Loucy (cell line): ENCODE results near the gene RBM28.

Experiments
- H2AFZ ChIP-seq: fragments of 200-600 bp; sonication (generic); 2 replicates; pipeline ENCODE4 v1.6.0; 2016; ENCODE audit warnings: antibody characterized with exemption, mild to moderate bottlenecking, low read length, moderate library complexity
- H3F3A ChIP-seq: fragments of 200-600 bp; 2 replicates; pipeline ENCODE4 v1.6.0; 2016; ENCODE audit warnings: antibody characterized with exemption, low read depth, mild to moderate bottlenecking
- H3K27me3 ChIP-seq: fragments of 200-600 bp; sonication (generic); 2 replicates; pipeline ENCODE4 v1.6.1; 2014; ENCODE audit warnings: low read length, mild to moderate bottlenecking; ENCODE audit not compliant: insufficient read depth, poor library complexity, severe bottlenecking
- H3K36me3 ChIP-seq: fragments of 200-600 bp; sonication (generic); 2 replicates; pipeline ENCODE4 v1.6.1; 2016; ENCODE audit warnings: low read length; ENCODE audit not compliant: insufficient read depth
- H3K4me1 ChIP-seq: fragments of 200-600 bp; sonication (generic); 2 replicates; pipeline ENCODE4 v1.5.1; 2014; ENCODE audit warnings: low read length, mild to moderate bottlenecking; ENCODE audit not compliant: insufficient read depth, poor library complexity, severe bottlenecking
- H3K4me2 ChIP-seq: fragments of 200-600 bp; sonication (generic); 2 replicates; pipeline ENCODE4 v1.6.0; 2014; ENCODE audit warnings: antibody characterized with exemption, low read length, low read depth, mild to moderate bottlenecking; ENCODE audit not compliant: poor library complexity, severe bottlenecking
- H3K4me3 ChIP-seq: fragments of 200-600 bp; sonication (generic); 2 replicates; pipeline ENCODE4 v1.5.1; 2014; ENCODE audit warnings: low read length, mild to moderate bottlenecking, mixed read lengths; ENCODE audit not compliant: poor library complexity, severe bottlenecking
- H3K79me2 ChIP-seq: fragments of 200-600 bp; sonication (generic); 2 replicates; pipeline ENCODE4 v1.6.1; 2014; ENCODE audit warnings: low read length; ENCODE audit not compliant: insufficient read depth
- H3K9ac ChIP-seq: fragments of 200-600 bp; sonication (generic); 2 replicates; pipeline ENCODE4 v1.6.0; 2014; ENCODE audit warnings: mild to moderate bottlenecking, low read depth, low read length, moderate library complexity; ENCODE audit not compliant: poor library complexity, severe bottlenecking
- H3K9me2 ChIP-seq: fragments of 200-600 bp; sonication (generic); replicated peaks from 2 replicates; pipeline ENCODE4 v1.6.1; 2016; ENCODE audit warnings: low read depth, low read length, mixed read lengths
- H3K9me3 ChIP-seq: fragments of 200-600 bp; sonication (generic); 2 replicates; pipeline ENCODE4 v1.6.1; 2014; ENCODE audit warnings: mild to moderate bottlenecking, antibody characterized with exemption, low read length, low read depth; ENCODE audit not compliant: insufficient read depth
- H4K20me1 ChIP-seq: fragments of 200-600 bp; sonication (generic); 2 replicates; pipeline ENCODE4 v1.6.0; 2014; ENCODE audit warnings: antibody characterized with exemption, low read length, mild to moderate bottlenecking; ENCODE audit not compliant: insufficient read depth, poor library complexity, severe bottlenecking
- CTCF ChIP-seq: fragments of 200-600 bp; sonication (generic); conservative IDR thresholded peaks from 2 replicates; pipeline ENCODE4 v1.5.1; 2014; ENCODE audit warnings: mild to moderate bottlenecking, antibody characterized with exemption, low read length
- EZH2phosphoT487 ChIP-seq: fragments of 200-600 bp; IDR thresholded peaks from 2 replicates; pipeline ENCODE4 v1.6.1; 2018; ENCODE audit warnings: antibody characterized with exemption, mild to moderate bottlenecking, moderate library complexity, borderline replicate concordance

RBM28 gene

GRCh38 chr7:128384726-128385125, 41.0 kb upstream of the RBM28 start:
- Histone ChIP-seq H4K20me1 (no peaks in the 10 kb centered on the region), H3K4me2 (no peak overlapping the region), H3K4me1 (peaks cover 38% of the 10 kb centered on the region), H3K9ac (no peak overlapping the region), H3F3A (no peaks in the 10 kb centered on the region), H3K79me2 (no peaks in the 10 kb centered on the region), H3K9me3 (no peaks in the 10 kb centered on the region), H2AFZ (no peak overlapping the region), H3K36me3 (no peaks in the 10 kb centered on the region), H3K9me2 (no peaks in the 10 kb centered on the region), H3K27me3 (no peaks in the 10 kb centered on the region), H3K4me3 (no peak overlapping the region)
- TF ChIP-seq CTCF (no peak), EZH2phosphoT487 (no peak)

GRCh38 chr7:128383776-128384175, 40.1 kb upstream of the RBM28 start:
- no peaks in the 10 kb centered on the region for H3K36me3 ChIP-seq
- H3K9me3 ChIP-seq, result no peaks in the 10 kb centered on the region
- TF ChIP-seq CTCF, result no peak
- no peaks in the 10 kb centered on the region for H3K27me3 ChIP-seq
- H3F3A ChIP-seq, result no peaks in the 10 kb centered on the region
- H4K20me1 ChIP-seq, result no peaks in the 10 kb centered on the region
- H3K9ac ChIP-seq, result no peak overlapping the region
- H3K4me3 ChIP-seq, result no peak overlapping the region
- H3K4me1 ChIP-seq, result peaks cover 28% of the 10 kb centered on the region
- H3K9me2 ChIP-seq, result no peaks in the 10 kb centered on the region
- no peak overlapping the region for H2AFZ ChIP-seq
- H3K4me2 ChIP-seq, result no peak overlapping the region
- H3K79me2 ChIP-seq, result no peaks in the 10 kb centered on the region

- H4K20me1 ChIP-seq, result no peaks in the 10 kb centered on the region
- H3K4me2 ChIP-seq, result no peak overlapping the region
- no peak overlapping the region for H2AFZ ChIP-seq
- no peaks in the 10 kb centered on the region for H3F3A ChIP-seq
- TF ChIP-seq CTCF (peak; percentile 93), EZH2phosphoT487 (no peak)
- no peaks in the 10 kb centered on the region for H3K79me2 ChIP-seq
- H3K4me3 ChIP-seq, result no peak overlapping the region
- H3K4me1 ChIP-seq, result peaks cover 27% of the 10 kb centered on the region
- no peaks in the 10 kb centered on the region for H3K36me3 ChIP-seq
- no peaks in the 10 kb centered on the region for H3K27me3 ChIP-seq
- H3K9me3 ChIP-seq, result no peaks in the 10 kb centered on the region
- no peaks in the 10 kb centered on the region for H3K9me2 ChIP-seq
- H3K9ac ChIP-seq, result no peak overlapping the region
These were observed 37.6 kb upstream of the RBM28 start for GRCh38 chr7:128381161-128381821.
